A673 (cell line): Measurements from ENCODE around the gene LAMB4.

Source experiments
- EZH2 ChIP-seq: fragments of 200-600 bp; sonication (generic); IDR thresholded peaks from 2 replicates; pipeline ENCODE4 v1.6.1; 2017; ENCODE audit warnings: borderline replicate concordance, low read depth, mild to moderate bottlenecking, mixed read lengths, antibody characterized with exemption, low read length; ENCODE audit not compliant: poor library complexity, severe bottlenecking
- TF ChIP-seq, protein P1 (sequence below): fragments of 300-800, 200-600 bp; sonication (generic); conservative IDR thresholded peaks from 2 replicates; pipeline ENCODE4 v1.5.1; 2017; ENCODE audit warnings: low read depth, mild to moderate bottlenecking, antibody characterized with exemption, low read length, moderate library complexity, mixed read lengths

DNA sequence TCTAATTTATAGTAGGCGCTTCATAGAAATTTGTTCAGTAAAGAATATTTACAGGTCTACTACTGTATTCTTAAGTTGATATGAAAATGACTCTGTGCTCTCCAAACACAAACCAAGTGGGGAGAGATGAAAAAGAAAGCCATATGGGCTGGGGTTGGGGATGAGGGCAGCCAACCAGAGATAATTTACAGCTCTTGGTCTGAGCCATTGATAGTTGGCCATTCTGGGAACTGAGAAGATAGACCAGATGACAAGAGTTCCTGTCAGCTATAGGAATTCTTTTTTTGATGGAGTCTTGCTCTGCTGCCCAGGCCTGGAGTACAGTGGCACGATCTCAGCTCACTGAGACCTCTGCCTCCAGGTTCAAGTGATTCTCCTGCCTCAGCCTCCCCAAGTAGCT is 57.4 kb downstream of the LAMB4 start:
- TF ChIP-seq, protein P1, sequence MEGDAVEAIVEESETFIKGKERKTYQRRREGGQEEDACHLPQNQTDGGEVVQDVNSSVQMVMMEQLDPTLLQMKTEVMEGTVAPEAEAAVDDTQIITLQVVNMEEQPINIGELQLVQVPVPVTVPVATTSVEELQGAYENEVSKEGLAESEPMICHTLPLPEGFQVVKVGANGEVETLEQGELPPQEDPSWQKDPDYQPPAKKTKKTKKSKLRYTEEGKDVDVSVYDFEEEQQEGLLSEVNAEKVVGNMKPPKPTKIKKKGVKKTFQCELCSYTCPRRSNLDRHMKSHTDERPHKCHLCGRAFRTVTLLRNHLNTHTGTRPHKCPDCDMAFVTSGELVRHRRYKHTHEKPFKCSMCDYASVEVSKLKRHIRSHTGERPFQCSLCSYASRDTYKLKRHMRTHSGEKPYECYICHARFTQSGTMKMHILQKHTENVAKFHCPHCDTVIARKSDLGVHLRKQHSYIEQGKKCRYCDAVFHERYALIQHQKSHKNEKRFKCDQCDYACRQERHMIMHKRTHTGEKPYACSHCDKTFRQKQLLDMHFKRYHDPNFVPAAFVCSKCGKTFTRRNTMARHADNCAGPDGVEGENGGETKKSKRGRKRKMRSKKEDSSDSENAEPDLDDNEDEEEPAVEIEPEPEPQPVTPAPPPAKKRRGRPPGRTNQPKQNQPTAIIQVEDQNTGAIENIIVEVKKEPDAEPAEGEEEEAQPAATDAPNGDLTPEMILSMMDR: no peak
- TF ChIP-seq EZH2: no peak
